HEK293 (cell line): Measurements from ENCODE around the gene KLHDC3.
A peak's percentile ranks its signal among the peaks of the same experiment; 100 is the strongest.

ENCODE experiments used
- CTCF ChIP-seq: fragments of 450-650 bp; formaldehyde crosslinking; IDR thresholded peaks from 2 replicates; pipeline ENCODE4 v1.5.1; 2016; ENCODE audit warnings: missing biosample characterization, missing genetic modification characterization
- SETDB1 ChIP-seq: IDR thresholded peaks from one replicate; pipeline ENCODE4 v1.6.1; 2017; ENCODE audit warnings: mild to moderate bottlenecking, low read length, moderate library complexity, mixed read lengths; ENCODE audit not compliant: insufficient read length
- ZIC2 ChIP-seq: fragments of 450-650 bp; formaldehyde crosslinking; IDR thresholded peaks from 2 replicates; pipeline ENCODE4 v1.5.1; 2016; ENCODE audit warnings: missing biosample characterization, missing genetic modification characterization
- ZNF10 ChIP-seq: fragments of 450-650 bp; formaldehyde crosslinking; IDR thresholded peaks from 2 replicates; pipeline ENCODE4 v1.5.1; 2017; ENCODE audit warnings: missing biosample characterization, missing genetic modification characterization
- ZNF777 ChIP-seq: fragments of 450-650 bp; formaldehyde crosslinking; IDR thresholded peaks from 2 replicates; pipeline ENCODE4 v1.5.1; 2017; ENCODE audit warnings: missing biosample characterization, missing genetic modification characterization, borderline replicate concordance

- no peak for TF ChIP-seq SETDB1
- TF ChIP-seq ZNF10 (tag by site-specific recombination), result no peak; the same call in 1 of the 2 replicates
- peak; percentile 55 for TF ChIP-seq ZIC2
- peak; percentile 77; the same call in 1 of the 2 replicates for TF ChIP-seq CTCF (tag by site-specific recombination)
- TF ChIP-seq ZNF777 (tag by site-specific recombination), result no peak; the same call in 1 of the 2 replicates
Observed at GRCh38 chr6:43053545-43054205, 39.6 kb downstream of the KLHDC3 start, which contains the start of gene CUL7.
